AG04449 (cell line): ENCODE measurements around the gene AKAP11.
"Not testable (repeated sequence)": the region's sequence is repeated elsewhere in the genome, so short reads cannot be mapped to it uniquely, and the experiment has no call there.

Source experiments
- CTCF ChIA-PET: fragments of 350-600 bp; formaldehyde crosslinking; extraction: SDS; loops from one replicate; lab custom pipeline; 2021; ENCODE audit warnings: antibody characterized with exemption; lab: Yijun Ruan, JAX
- POLR2A ChIA-PET: fragments of 400-600, 350-600 bp; formaldehyde crosslinking; extraction: SDS; loops from one replicate; lab custom pipeline; 2020; ENCODE audit warnings: antibody characterized with exemption, inconsistent platforms; lab: Yijun Ruan, JAX
- DNase-seq: peaks from one replicate; pipeline ENCODE4 v3.0.0-alpha.2; 2010; ENCODE audit warnings: low read depth, low spot score
- H3K4me3 ChIP-seq: 2 replicates; pipeline ENCODE4 v1.5.1; 2011; ENCODE audit warnings: low read depth, mild to moderate bottlenecking, control low read depth, low read length
- CTCF ChIP-seq: IDR thresholded peaks from one replicate; pipeline ENCODE4 v1.5.1; 2011; ENCODE audit warnings: mild to moderate bottlenecking, moderate library complexity, low read length, control low read depth, inconsistent platforms; ENCODE audit not compliant: insufficient read depth; ENCODE audit errors: missing control alignments

The AKAP11 gene, protein sequence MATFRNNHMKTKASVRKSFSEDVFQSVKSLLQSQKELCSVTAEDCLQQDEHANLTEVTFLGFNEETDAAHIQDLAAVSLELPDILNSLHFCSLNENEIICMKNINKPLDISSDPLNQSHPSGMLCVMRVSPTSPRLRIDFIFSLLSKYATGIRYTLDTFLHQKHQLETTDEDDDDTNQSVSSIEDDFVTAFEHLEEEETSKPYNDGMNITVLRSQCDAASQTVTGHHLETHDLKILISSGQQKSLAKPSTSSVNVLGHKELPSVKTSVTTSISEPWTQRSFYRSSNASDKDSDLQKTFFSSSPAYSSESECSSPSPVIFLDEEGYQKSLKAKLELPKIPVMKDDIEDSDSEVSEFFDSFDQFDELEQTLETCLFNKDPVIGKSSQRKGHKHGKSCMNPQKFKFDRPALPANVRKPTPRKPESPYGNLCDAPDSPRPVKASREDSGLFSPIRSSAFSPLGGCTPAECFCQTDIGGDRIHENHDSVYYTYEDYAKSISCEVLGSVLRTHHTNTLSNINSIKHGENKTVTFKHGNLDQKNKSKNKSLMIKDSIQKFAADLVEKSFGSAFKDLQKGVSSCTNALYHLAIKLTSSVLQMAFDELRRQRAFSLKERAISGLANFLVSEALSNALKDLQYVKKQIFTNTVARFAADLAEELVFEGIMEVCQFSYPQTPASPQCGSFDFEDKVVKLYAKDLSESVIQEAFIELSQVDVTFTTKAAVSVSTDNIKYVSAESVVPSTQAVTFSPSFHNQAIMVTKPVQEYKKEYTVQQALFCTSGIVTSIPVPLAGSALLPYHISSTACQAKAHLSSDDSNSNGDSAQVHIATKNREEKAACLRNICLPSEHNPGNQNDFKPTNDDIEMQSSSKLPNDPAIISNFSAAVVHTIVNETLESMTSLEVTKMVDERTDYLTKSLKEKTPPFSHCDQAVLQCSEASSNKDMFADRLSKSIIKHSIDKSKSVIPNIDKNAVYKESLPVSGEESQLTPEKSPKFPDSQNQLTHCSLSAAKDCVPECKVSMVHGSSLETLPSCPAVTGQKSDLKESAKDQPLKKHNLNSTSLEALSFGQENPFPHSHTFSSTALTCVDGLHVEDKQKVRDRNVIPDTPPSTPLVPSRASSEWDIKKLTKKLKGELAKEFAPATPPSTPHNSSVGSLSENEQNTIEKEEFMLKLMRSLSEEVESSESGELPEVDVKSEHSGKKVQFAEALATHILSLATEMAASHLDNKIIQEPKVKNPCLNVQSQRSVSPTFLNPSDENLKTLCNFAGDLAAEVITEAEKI (N-terminal part only)

DNA sequence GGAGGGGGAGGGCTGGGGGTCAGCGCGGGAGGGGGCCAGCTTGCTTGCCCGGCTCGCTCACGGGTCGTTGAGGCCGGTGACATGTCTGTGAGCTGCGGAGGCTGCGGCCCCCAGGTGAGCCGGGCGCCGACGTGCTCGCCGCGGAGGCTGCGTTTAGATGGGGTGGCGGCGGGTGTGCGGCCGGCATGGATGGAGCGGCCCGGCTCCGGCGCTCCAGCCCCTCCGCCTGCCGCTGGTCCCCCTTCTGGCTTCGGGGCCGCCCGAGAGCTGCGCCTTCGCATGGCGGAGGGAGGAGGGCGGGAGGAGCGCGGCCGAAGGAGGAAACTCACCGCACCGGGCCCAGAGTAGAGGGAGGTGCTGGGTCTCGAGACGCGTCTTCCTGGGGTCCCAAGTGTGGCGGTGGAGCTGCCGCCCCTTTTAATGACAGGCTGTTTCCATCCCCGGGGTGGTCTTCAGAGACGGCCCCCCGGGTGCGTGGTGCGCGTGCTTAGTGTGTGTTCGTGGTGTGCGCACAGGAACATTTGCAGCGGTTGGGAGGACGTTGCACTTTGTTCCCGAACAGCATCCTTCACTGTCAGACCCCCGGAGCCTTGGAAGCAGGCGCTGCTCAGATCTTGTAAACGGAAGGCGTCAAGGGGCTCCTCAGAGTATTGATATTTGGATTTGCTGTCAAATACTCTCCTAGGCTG lies at the start of gene AKAP11:
TSS of gene AKAP11 (plus strand) at position 38 of the 689 bp plus-strand sequence. CDS start 14,197 bp downstream, outside the sequence.
- CTCF ChIA-PET = interaction anchor here (0.8 kb wide), 2 partner anchors 8 to 1778 kb away, joined by 3 read pairs; no protein-coding TSS in a partner anchor
- POLR2A ChIA-PET = no interaction called here
- TF ChIP-seq CTCF = no peak

GRCh38 chr13:42223681-42224080 lies 48.3 kb upstream of the AKAP11 start:
- CTCF ChIA-PET = interaction anchor here (0.7 to 1.1 kb wide), 2 partner anchors 8 to 10 kb away, joined by 3 read pairs; no protein-coding TSS in a partner anchor
- POLR2A ChIA-PET = no interaction called here
- TF ChIP-seq CTCF = no peak
- no peak for DNase-seq
- H3K4me3 ChIP-seq = no peak overlapping the region

More for the DNA sequence above, at the start of gene AKAP11:
- peak within 1 kb of the TSS; percentile 84 for H3K4me3 ChIP-seq
- DNase-seq = no peak

- CTCF ChIA-PET = no interaction called here
- no peak for TF ChIP-seq CTCF
- POLR2A ChIA-PET = no interaction called here
- no peak overlapping the region for H3K4me3 ChIP-seq
- DNase-seq = no peak
Observed at GRCh38 chr13:42225051-42225450, 46.9 kb upstream of the AKAP11 start.

DNA sequence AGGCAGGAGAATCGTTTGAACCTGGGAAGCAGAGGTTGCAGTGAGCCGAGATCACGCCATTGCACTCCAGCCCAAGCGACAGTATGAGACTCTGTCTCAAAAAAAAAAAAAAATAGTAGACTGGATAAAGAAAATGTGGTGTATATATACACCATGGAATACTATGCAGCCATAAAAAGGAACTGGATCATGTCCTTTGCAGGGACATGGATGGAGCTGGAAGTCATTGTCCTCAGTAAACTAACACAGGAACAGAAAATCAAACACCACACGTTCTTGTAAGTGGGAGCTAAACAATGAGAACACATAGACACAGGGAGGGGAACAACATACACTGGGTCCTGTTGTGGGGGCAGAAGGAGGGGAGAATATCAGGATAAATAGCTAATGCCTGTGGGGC lies 45.2 kb upstream of the AKAP11 start:
- ChIA-PET CTCF (interaction anchor here (0.9 kb wide), 1 partner anchor 10 kb away, joined by 3 read pairs; no protein-coding TSS in a partner anchor), POLR2A (interaction anchor here (0.7 kb wide), 1 partner anchor 184 kb away, joined by 3 read pairs; no protein-coding TSS in a partner anchor)
- H3K4me3 ChIP-seq, DNase-seq: not testable (repeated sequence)

- CTCF ChIA-PET = no interaction called here
- no peak for TF ChIP-seq CTCF
- POLR2A ChIA-PET = no interaction called here
- DNase-seq = no peak
- no peak overlapping the region for H3K4me3 ChIP-seq
Observed at GRCh38 chr13:42228527-42228926, 43.4 kb upstream of the AKAP11 start.

DNA sequence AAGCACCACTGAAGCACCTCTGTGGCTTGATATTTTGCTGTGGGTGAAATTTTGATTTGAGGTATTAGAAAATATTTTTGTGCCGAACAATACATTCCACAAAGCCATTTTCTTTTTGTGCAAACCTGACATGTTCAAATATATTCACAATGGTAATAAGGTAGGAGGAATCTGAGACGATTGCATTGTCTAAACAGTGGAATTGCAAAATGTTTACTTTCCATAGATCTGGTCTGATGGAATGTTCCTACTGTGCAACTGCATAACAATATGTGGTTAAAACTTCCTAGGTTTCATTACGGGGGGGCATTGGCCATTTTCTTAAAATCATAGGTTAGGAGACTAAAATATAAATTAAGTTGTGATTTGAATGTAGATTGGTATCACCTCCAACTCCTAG lies 42.7 kb upstream of the AKAP11 start:
- no peak for DNase-seq
- TF ChIP-seq CTCF = no peak
- POLR2A ChIA-PET = no interaction called here
- H3K4me3 ChIP-seq = no peak overlapping the region
- CTCF ChIA-PET = no interaction called here
